GM21360 (cell line): Measurements from ENCODE around the gene EGR2.

Source experiments
- ATAC-seq: cut with Tn5 transposase; IDR thresholded peaks from one replicate; pipeline ENCODE4 v1.9.1; 2021; ENCODE audit warnings: mild to moderate bottlenecking, moderate library complexity; ENCODE audit not compliant: unreplicated experiment

The EGR2 gene

DNA sequence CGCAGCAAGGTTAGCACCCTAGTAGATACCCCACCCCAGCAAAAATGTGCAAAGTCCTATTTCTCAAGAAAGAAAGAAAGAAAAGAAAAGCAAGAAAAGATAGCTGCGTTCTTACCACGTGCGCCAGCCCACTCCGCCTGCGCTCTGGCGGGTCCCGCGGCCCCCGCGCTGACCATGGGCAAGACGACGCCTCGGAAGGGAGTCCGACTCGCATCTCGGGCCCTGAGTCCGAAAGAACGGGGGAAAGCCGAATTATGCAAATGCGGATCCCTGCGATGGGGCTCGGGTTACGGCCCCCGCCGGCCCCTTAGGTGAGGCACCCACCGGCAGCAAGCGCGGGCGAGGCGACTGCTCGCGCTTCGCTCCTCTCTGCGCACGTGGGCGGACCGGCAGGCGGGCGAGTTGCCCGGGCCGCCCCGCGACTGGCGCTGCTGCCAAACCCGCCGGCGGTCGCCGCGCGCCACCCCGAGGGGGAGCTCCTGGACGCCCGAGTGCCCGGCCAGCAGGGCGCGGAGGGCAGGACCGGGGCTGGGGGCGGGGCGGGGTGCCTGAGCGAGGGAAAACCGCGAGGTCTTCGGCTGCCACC, 2.4 kb upstream of the EGR2 start:
- no peak for ATAC-seq

DNA sequence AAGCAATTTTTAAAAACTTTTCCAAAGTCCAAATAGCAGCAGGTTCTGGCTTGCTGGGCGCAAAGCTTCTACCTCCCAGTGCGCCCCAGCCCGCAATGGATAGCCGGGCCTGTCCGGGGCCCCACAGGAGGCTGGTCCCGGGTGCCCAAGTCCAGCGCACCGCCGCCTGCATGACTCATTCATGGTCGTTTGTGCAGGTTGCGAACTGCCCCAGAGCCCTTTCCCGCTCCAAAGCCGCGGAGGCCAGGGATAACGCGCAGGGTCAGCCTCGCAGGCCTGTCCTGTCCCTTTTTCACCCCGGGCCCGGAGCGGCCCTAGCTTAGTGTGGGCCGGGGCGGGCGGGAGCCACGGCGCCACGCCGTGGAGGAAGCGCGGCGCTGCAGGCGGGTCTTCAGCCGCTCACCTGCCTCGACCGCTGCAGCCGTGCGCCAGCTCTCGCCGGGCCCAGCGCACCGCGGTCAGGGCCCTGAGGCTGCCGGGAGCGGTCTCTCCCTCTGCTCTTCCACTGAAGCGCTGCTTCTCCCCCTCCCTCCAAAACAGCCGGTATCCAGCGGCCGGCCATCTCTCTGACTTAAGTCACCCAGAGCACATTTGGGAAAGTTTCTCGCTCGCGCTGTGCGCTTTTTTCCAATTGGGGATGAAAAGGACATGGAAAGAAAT, 1.7 kb upstream of the EGR2 start:
- peak; percentile 34 for ATAC-seq

- peak; percentile 7 for ATAC-seq
Observed at GRCh38 chr10:62817121-62817765, 1.1 kb upstream of the EGR2 start.

- ATAC-seq: no peak
Observed at GRCh38 chr10:62816076-62816330, 163 bp downstream of the EGR2 start.

GRCh38 chr10:62815381-62816075, 638 bp downstream of the EGR2 start:
- no peak for ATAC-seq

DNA sequence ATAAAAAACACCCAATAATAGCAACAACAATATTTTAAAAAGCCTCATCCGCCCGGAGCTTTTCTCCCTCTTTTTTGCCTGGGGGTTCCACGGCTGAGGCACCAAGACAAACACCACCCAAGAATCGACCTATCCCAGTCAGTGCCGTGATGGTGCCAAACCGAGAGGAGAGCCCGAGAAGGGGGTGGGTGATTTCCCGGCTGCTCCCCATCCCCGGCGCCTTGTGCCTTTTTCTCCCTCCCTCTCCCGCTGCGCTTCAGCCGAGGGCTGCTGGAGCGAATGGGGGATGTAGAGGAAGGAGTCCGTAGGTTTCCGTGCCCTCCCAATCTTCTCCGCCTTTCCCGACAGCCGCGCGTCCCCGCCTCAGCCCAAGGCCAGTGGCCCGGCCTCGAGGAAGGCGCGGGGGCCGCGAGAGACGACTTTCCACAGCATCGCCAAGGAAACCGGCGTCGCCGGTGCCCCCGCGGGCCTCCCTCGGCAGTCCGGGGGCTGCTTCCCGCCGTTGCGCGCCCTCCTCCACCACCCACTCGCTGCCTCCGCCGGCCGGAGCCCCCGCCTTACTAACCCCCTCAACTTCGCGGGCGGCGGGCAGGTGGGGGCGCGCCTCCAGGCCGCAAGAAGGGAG, 1.3 kb downstream of the EGR2 start:
- no peak for ATAC-seq

- no peak for ATAC-seq
Observed at GRCh38 chr10:62813981-62814380, 2.2 kb downstream of the EGR2 start.

DNA sequence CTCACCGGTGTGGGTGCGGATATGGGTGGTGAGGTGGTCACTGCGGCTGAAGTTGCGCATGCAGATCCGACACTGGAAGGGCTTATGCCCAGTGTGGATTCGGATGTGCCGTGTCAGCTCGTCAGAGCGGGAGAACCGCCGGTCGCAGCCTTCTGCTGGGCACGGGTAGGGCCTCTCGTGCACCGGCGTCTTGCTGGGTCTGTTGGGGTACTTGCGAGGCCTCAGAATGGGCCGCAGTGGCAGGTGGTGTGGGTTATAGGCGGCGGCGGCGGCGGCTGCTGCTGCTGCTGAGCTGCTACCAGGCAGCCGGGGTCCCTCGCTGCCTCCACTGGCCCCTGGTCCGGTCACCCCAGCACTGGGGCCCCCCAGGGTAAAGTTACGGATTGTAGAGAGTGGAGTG, 2.7 kb downstream of the EGR2 start:
- ATAC-seq: no peak

- ATAC-seq: no peak
Observed at GRCh38 chr10:62812672-62813439, 3.3 kb downstream of the EGR2 start.

DNA sequence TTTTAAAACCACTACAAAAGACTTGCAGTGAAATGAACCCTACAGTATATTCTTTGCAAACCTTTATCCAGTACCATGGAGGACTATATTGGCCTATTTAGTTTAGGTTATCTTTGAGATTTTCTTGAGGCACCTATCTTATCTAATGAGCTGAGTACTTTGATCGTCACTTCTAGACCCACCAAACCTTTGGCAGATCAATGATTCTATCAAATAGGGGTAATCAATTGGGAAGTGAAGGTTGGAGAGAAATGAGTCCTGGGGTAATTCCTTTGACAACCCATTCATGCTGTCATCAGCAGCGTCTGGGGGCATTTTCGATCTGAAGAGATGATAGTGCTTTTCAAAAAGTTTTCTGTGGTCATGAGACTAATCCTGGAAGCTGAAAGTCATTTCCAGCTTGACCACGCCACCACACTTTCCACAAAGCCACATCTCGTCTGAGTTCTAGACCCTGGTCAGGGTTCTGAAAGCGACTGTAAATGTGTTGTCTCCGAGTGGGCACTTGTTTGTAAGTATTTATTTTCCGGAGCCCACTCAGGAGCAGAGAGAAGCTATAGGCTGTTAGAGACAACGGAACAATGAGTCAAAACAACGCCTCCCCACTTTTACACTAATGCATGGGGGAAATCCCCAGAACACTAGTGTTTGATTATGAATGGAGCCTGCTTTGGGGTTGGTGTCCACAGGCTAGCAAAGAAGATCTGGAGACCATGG, 4.8 kb downstream of the EGR2 start:
- ATAC-seq: peak; percentile 33

GRCh38 chr10:62810156-62810902, 5.8 kb downstream of the EGR2 start:
- ATAC-seq: no peak

DNA sequence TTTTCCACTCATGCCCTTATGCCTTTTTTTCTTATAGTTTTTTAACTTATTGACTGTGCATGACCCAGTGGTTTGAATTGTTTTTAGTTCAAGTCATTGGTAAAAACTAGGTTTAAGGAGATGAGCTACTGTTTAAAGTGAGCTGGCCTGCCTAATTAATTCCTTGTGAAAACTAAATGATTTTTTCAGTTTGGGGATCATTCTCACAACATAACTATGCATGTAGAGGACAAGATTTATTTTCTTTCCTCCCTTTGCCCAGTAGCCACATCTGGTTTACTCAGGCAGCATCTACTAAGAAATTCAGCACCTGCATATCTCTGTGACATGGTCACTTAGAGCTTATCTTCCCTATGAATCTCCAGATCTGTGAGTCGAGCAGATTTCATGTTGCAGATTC, 9.9 kb downstream of the EGR2 start:
- ATAC-seq: no peak

DNA sequence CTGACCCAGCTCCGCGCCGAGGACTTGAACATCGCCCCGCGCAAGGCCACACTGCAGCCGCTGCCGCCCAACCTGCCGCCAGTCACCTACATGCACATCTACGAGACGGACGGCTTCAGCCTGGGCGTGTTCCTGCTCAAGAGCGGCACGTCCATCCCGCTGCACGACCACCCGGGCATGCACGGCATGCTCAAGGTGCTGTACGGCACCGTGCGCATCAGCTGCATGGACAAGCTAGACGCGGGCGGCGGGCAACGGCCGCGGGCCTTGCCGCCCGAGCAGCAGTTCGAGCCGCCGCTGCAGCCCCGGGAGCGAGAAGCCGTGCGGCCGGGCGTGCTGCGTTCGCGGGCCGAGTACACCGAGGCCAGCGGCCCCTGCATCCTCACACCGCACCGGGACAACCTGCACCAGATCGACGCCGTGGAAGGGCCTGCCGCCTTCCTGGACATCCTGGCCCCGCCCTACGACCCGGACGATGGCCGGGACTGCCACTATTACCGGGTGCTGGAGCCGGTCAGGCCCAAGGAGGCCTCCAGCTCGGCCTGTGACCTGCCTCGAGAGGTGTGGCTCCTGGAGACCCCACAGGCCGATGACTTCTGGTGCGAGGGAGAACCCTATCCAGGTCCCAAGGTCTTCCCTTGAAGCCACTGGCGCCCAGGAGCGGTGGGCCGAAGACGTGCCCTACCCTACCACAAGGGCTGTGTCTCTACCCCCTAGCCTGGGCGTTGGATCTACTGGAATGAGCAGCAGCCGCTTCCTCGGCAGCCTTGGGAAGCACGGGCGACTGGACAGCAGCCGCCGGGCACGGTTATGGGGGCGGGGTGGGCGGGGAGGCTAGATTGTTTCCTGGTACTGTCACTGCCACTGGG, 10.7 kb downstream of the EGR2 start:
- ATAC-seq: peak; percentile 5

GRCh38 chr10:62804356-62805230, 11.6 kb downstream of the EGR2 start, which contains the start of gene ADO:
TSS of gene ADO (plus strand) at chr10:62804720. CDS start at chr10:62805060, 340 bp downstream.
- ATAC-seq: peak; percentile 84

- ATAC-seq: no peak
Observed at GRCh38 chr10:62803724-62804355, 12.3 kb downstream of the EGR2 start.

GRCh38 chr10:62801871-62802270, 14.3 kb downstream of the EGR2 start:
- ATAC-seq: no peak

DNA sequence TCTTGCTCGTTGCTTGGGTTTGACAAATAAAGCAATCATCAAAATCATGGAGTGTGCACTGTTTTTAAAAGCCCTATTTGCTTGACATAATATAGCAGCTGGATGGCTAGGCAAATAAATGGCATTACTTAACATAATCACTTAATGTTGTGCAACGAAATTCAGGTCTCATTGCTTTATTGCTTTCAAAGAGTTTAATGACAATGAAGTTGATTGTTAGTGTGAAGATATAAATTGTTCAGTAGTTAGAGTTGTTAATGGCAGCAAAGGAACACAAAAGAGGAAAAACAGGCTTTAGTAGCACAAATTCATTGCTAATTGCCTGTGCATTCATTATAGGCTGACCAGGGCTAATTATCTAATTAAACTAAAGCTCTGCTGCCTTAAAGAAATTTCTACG, 19.3 kb downstream of the EGR2 start:
- no peak for ATAC-seq
